Fibroblast of the conjunctiva (primary cell): ENCODE results near the gene SLK.

Experiments used
- DNase-seq: peaks from one replicate; pipeline ENCODE4 v3.0.0-alpha.2; 2010; ENCODE audit warnings: low read depth

Gene SLK

GRCh38 chr10:103990121-103990520 lies 23.2 kb downstream of the SLK start:
- DNase-seq, result no peak

- no peak for DNase-seq
Measured at GRCh38 chr10:103990531-103990930, 23.6 kb downstream of the SLK start.

DNA sequence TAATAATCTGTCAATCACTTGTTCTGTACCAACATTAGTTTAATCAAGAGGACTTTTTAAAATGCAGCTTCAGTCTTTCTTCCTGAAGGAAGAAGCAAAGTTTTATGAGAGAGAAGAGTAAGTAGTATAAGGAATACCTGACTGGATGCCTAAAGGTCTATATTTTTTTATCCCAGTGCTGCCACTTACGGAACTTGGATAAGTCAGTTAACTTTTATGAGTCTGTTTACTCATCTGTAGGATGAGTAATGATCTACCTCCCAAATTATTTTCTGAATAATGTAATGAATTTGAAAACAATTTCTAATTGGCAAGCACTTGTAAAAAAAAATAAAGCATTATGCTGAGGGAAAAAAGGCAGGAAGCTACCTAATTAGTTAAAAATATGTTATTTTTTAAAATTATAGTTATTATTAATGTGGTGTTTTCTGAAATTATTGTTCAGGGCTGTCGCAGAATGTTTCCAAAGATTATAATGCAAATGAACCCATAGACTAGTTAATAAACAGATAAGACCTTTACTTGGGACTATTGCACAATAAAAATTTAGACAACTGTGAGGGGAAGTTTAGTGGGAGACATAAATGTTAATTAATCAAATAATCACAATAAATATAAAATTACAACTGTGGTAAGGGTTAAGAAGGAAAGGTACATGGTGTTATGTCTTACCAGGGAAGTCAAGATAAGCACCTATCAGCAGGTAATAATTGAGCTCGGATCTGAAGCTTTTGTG lies 24.6 kb downstream of the SLK start:
- no peak for DNase-seq

DNA sequence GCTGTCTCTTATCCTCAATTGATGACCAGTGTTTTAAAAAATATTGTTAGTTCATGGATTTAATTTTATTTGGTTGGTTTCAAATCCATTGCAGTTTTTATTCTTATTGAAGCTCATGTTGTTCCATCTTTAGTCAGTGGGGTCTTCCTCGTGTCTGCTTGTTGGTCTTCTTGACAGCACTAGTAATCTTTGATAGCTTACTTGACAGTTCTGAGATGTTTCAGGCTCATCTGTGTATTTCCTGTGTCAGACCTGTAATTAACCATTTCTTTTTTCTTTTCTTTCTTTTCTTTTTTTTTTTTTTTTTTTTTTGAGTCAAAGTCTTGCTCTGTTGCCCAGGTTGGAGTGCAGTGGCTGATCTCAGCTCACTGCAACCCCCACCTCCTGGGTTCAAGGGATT lies 28.2 kb downstream of the SLK start:
- DNase-seq, result no peak

DNA sequence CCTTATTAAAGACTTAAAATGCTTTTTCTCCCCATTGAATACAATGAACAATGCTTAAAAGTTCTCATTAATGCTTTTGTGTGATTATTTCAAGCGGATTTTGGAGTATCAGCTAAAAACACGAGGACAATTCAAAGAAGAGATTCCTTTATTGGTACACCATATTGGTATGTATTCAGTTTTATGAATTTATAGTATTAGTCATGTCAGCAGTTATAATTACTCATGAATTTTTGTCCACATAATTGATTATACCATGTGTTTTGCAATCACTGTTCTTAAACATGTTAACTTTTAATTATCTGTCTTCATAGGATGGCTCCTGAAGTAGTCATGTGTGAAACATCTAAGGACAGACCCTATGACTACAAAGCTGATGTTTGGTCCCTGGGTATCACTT lies 31.9 kb downstream of the SLK start:
- no peak for DNase-seq

DNA sequence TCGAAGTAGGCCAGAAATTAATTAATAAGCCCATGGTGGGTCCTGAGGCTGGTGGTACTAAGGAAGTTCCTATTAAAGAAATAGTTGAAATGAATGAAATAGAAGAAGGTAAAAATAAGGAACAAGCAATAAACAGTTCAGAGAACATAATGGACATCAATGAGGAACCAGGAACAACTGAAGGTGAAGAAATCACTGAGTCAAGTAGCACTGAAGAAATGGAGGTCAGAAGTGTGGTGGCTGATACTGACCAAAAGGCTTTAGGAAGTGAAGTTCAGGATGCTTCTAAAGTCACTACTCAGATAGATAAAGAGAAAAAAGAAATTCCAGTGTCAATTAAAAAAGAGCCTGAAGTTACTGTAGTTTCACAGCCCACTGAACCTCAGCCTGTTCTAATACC lies 36.0 kb downstream of the SLK start:
- no peak for DNase-seq

DNA sequence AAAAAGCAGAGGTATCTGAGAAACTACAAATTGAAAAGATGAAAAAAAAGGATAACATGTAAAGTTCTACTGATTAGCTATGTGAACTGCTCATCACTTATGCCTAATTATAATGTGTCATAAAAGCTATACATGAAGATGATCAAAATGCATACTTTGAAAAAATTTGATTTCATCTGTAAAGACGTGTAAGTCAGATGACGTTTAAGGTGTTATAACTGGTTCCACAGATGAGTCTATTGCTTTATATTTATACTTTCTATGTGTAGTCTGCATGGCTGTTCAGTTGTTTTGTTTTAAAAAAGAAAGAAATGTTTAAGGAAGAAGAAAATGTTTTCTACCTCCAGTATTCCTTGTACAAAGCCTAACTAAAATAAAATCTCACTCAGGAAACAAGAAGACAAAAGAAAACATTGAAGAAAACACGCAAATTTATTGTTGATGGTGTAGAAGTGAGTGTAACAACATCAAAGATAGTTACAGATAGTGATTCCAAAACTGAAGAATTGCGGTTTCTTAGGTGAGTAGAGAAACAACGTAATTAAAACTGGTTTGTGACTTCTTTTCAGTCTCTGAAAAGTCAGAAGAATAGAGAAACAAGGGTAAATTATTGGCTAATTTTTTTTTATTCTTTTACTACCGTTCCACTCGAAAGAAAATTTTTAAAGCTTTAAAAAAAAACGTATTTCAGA lies 38.4 kb downstream of the SLK start:
- DNase-seq, result no peak

GRCh38 chr10:104011904-104012303 lies 45.0 kb downstream of the SLK start:
- DNase-seq, result no peak

DNA sequence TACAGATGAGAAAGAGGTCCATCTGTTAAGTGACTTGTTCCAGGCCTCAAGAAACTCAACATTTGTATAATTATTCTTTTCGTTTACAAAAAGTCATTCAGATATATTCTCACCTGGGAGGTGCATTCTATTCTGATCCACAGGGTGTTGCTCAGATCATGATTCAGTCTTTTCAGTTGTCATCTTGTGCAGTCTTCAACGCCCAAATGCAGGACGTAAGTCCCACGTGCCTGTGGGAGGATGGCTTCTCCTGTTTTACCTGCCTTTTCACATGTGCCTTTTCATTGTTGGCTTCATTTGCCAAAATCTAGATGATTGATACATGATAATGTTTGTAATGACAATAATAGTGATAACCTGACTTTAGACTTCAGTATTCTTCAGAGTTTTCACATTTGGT lies 46.5 kb downstream of the SLK start:
- DNase-seq, result no peak

DNA sequence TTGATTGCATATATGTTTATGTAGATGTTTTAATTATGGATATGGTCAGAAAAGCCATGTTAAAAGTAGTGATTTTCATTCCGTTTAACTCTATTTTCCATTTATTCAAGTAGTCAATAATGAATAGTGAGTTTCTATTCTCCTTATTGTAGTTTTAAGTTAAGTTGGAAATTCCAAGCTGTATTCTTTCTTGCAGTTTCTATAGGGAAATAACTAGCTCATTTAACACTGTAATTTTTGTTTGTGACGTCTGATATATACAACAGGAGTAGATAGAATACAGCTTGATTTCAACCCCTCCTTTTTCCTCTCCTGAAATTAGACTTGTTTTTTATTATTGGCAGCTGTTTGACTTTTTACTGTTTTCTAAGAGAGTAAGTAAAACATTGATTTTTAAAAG lies 47.2 kb downstream of the SLK start:
- DNase-seq, result no peak

- DNase-seq, result no peak
Measured at GRCh38 chr10:104016661-104017060, 49.7 kb downstream of the SLK start.

DNA sequence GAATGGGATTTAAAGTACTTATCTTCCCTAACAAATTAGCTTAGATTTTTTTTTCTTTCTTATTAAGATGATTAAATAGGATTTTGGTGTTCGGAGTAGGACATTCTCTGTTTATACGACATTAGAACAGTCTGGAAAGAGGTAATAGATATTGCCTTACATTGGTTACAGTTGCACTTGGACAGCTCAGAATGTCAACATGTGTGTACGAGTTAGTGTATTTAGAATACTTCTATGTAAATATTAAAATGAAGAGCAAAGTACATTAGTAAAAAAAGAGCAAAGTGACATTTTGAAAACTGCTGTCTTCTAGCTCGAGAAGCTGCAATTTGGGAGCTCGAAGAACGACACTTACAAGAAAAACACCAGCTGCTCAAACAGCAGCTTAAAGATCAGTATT lies 51.5 kb downstream of the SLK start:
- DNase-seq, result no peak

- DNase-seq, result no peak
Measured at GRCh38 chr10:104020020-104020419, 53.1 kb downstream of the SLK start.

- no peak for DNase-seq
Measured at GRCh38 chr10:104021246-104021645, 54.3 kb downstream of the SLK start.

GRCh38 chr10:104022026-104022425 lies 55.1 kb downstream of the SLK start:
- no peak for DNase-seq

DNA sequence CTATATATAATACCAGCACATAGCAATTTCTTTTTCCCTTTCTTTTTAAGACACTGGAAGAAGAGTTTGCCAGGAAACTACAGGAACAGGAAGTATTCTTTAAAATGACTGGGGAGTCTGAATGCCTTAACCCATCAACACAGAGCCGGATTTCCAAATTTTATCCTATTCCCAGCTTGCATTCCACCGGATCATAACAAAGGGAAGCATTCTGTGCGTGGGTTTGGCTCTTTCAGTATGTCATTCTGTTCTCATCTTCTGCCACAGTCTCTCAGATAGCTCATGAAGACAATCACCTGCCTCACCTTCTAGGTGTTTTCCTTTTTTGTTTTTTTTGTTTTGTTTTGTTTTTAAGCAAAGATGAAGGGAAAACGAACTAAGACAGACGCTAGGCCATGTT lies 58.6 kb downstream of the SLK start:
- no peak for DNase-seq

DNA sequence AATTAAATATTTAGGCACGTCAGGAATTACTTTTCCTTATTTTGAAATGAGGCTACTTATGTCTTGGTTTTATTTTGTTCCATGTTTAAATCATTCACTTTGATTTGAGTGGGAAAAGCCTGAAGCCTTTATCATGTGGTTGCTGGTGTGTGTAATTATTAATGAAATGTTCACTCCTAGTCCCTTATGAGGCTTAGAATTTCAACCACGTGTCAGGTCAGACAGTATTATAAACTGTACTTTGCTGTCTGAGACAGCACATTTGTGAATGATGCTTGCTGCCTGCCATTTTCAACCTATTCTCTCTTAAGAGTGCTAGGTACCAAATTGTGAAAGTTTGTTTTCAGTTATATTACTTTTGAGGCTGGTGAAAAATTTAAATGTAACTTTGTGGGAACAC lies 59.8 kb downstream of the SLK start:
- DNase-seq, result no peak

GRCh38 chr10:104028146-104028545 lies 61.2 kb downstream of the SLK start:
- DNase-seq, result peak; percentile 14

GRCh38 chr10:104028823-104029520 lies 62.0 kb downstream of the SLK start:
- no peak for DNase-seq

GRCh38 chr10:104029521-104029860 lies 62.6 kb downstream of the SLK start:
- peak; percentile 38 for DNase-seq

GRCh38 chr10:104031631-104032030 lies 64.7 kb downstream of the SLK start:
- DNase-seq, result no peak

DNA sequence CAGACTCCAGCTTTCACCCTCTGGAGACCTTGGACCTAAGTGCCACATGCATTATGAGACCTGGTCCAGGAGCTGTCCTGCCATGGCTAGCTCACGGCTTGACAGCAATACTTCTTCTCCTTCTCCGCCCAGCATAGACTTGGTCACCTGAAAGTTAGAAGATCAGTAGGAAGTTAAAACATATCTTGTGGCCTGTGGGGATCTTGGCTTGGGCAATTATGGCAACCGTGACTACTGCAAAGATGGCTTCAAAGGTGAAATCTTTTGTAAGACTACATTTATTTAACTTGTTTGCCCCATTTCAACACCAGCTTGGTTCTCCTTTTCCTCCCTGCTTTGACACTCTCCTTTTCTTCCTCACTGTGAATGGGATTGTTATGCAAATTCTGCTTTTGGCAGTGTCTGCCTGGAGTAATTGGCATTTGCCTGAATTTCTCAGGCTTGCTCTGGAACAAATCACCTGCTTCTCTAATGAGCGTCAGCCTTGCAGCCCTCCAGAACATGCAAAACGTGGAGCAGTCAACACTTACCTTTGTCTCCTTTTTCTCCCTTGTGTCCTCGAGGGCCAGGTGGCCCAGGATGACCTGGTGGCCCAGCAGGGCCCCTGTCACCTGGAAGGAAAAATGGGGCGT lies 65.3 kb downstream of the SLK start:
- no peak for DNase-seq

- DNase-seq, result no peak
Measured at GRCh38 chr10:104033401-104033930, 66.5 kb downstream of the SLK start.
